ENCODE measurements around the gene GJB2.

Gene GJB2

GRCh38 chr13:20231839-20232555, 39.3 kb upstream of the GJB2 start, which contains the start of gene GJB6:
GJB6 (minus strand) TSS chr13:20232319; CDS start chr13:20223480, 8,839 bp downstream.
- H3K9ac ChIP-seq (ENCODE audit: low read length), result no peak within 1 kb of the TSS
- H3K27me3 ChIP-seq (ENCODE audit: control insufficient read depth in 1 of 2, insufficient read depth in 1 of 2, low read length in 2 of 2), result peaks cover 62 to 79% of the 10 kb centered on the region in 2 experiments
- H2BK12ac ChIP-seq (ENCODE audit: low read length in 2 of 2), result no peak within 1 kb of the TSS
- no peak within 1 kb of the TSS for H4K91ac ChIP-seq (ENCODE audit: low read length)
- H4K8ac ChIP-seq (ENCODE audit: low read length), result no peak within 1 kb of the TSS
- peak within 1 kb of the TSS; percentile 84 for H3K4me2 ChIP-seq (ENCODE audit: low read length, poor library complexity, severe bottlenecking)
- peaks cover 18% of the 10 kb centered on the region for H3K4me1 ChIP-seq (ENCODE audit: control insufficient read depth, insufficient read depth, low read depth, low read length)
- H3K4ac ChIP-seq (ENCODE audit: low read depth in 1 of 2, low read length in 2 of 2), result no peak within 1 kb of the TSS
- H2BK15ac ChIP-seq (ENCODE audit: low read depth, poor library complexity, severe bottlenecking), result no peak within 1 kb of the TSS
- H3K23ac ChIP-seq (ENCODE audit: low read length in 2 of 2), result no peak within 1 kb of the TSS
- H3K4me3 ChIP-seq (ENCODE audit: insufficient read depth in 1 of 2, low read depth in 1 of 2, low read length in 2 of 2), result peak within 1 kb of the TSS in 1 of 2 experiments; percentile 34
- no peak within 1 kb of the TSS for H3K27ac ChIP-seq (ENCODE audit: low read length, poor library complexity, severe bottlenecking)
- H2AFZ ChIP-seq (ENCODE audit: low read depth, low read length), result peak within 1 kb of the TSS; percentile 11
- no peak within 1 kb of the TSS for H3K18ac ChIP-seq (ENCODE audit: low read depth in 1 of 2, low read length in 2 of 2)
- 2% methylated on average over 73 of the region's 85 CpGs for WGBS
- DNase-seq, result no peak
- H2BK5ac ChIP-seq (ENCODE audit: low read depth, low read length, poor library complexity, severe bottlenecking), result no peak within 1 kb of the TSS
- H3K9me3 ChIP-seq (ENCODE audit: control insufficient read depth, low read length), result no peaks in the 10 kb centered on the region
- H3K14ac ChIP-seq (ENCODE audit: low read length in 2 of 2), result peak within 1 kb of the TSS in 1 of 2 experiments; percentile 57
- no peaks in the 10 kb centered on the region for H3K79me1 ChIP-seq (replicated peaks; ENCODE audit: low read length, poor library complexity, severe bottlenecking)
- no peak within 1 kb of the TSS for H2AK5ac ChIP-seq (ENCODE audit: low read length, severe bottlenecking)
- H2BK120ac ChIP-seq (ENCODE audit: low read depth, low read length), result no peak within 1 kb of the TSS
- H3K36me3 ChIP-seq (ENCODE audit: control insufficient read depth in 1 of 2, insufficient read depth in 2 of 2, low read depth in 1 of 2, low read length in 2 of 2), result no peaks in the 10 kb centered on the region

- Histone ChIP-seq H3K4me2 (ENCODE audit: low read length, poor library complexity, severe bottlenecking) (peak overlapping the region; percentile 84), H3K27ac (ENCODE audit: low read length, poor library complexity, severe bottlenecking) (no peak overlapping the region), H2BK5ac (ENCODE audit: low read depth, low read length, poor library complexity, severe bottlenecking) (no peak overlapping the region), H2AFZ (ENCODE audit: low read depth, low read length) (no peak overlapping the region), H2AK5ac (ENCODE audit: low read length, severe bottlenecking) (no peak overlapping the region), H3K18ac (ENCODE audit: low read depth in 1 of 2, low read length in 2 of 2) (no peak overlapping the region), H2BK15ac (ENCODE audit: low read depth, poor library complexity, severe bottlenecking) (no peak overlapping the region), H3K27me3 (ENCODE audit: control insufficient read depth in 1 of 2, insufficient read depth in 1 of 2, low read length in 2 of 2) (peaks cover 64 to 83% of the 10 kb centered on the region in 2 experiments), H3K4me3 (ENCODE audit: insufficient read depth in 1 of 2, low read depth in 1 of 2, low read length in 2 of 2) (peak overlapping the region in 1 of 2 experiments; percentile 34), H3K4ac (ENCODE audit: low read depth in 1 of 2, low read length in 2 of 2) (no peak overlapping the region), H2BK12ac (ENCODE audit: low read length in 2 of 2) (no peak overlapping the region), H3K14ac (ENCODE audit: low read length in 2 of 2) (no peak overlapping the region), H3K9ac (ENCODE audit: low read length) (no peak overlapping the region), H3K4me1 (ENCODE audit: control insufficient read depth, insufficient read depth, low read depth, low read length) (peaks cover 18% of the 10 kb centered on the region), H2BK120ac (ENCODE audit: low read depth, low read length) (no peak overlapping the region), H3K79me1 (replicated peaks; ENCODE audit: low read length, poor library complexity, severe bottlenecking) (no peaks in the 10 kb centered on the region), H4K8ac (ENCODE audit: low read length) (no peak overlapping the region), H3K36me3 (ENCODE audit: control insufficient read depth in 1 of 2, insufficient read depth in 2 of 2, low read depth in 1 of 2, low read length in 2 of 2) (no peaks in the 10 kb centered on the region), H3K23ac (ENCODE audit: low read length in 2 of 2) (no peak overlapping the region), H4K91ac (ENCODE audit: low read length) (no peak overlapping the region), H3K9me3 (ENCODE audit: control insufficient read depth, low read length) (no peaks in the 10 kb centered on the region)
- WGBS, result 15% methylated on average over 29 of the region's 30 CpGs
- DNase-seq, result no peak
Measured at GRCh38 chr13:20230913-20231838, 38.4 kb upstream of the GJB2 start.

GRCh38 chr13:20227730-20228129, 35.0 kb upstream of the GJB2 start:
- Histone ChIP-seq H3K23ac (ENCODE audit: low read length in 2 of 2) (no peak overlapping the region), H2BK12ac (ENCODE audit: low read length in 2 of 2) (no peak overlapping the region), H3K14ac (ENCODE audit: low read length in 2 of 2) (no peak overlapping the region), H3K79me1 (replicated peaks; ENCODE audit: low read length, poor library complexity, severe bottlenecking) (no peaks in the 10 kb centered on the region), H3K9me3 (ENCODE audit: control insufficient read depth, low read length) (no peaks in the 10 kb centered on the region), H4K8ac (ENCODE audit: low read length) (no peak overlapping the region), H3K4me3 (ENCODE audit: insufficient read depth in 1 of 2, low read depth in 1 of 2, low read length in 2 of 2) (no peak overlapping the region), H2BK15ac (ENCODE audit: low read depth, poor library complexity, severe bottlenecking) (no peak overlapping the region), H3K4me1 (ENCODE audit: control insufficient read depth, insufficient read depth, low read depth, low read length) (peaks cover 18% of the 10 kb centered on the region), H2BK5ac (ENCODE audit: low read depth, low read length, poor library complexity, severe bottlenecking) (no peak overlapping the region), H3K4ac (ENCODE audit: low read depth in 1 of 2, low read length in 2 of 2) (no peak overlapping the region), H3K27me3 (ENCODE audit: control insufficient read depth in 1 of 2, insufficient read depth in 1 of 2, low read length in 2 of 2) (peaks cover 43 to 87% of the 10 kb centered on the region in 2 experiments), H3K36me3 (ENCODE audit: control insufficient read depth in 1 of 2, insufficient read depth in 2 of 2, low read depth in 1 of 2, low read length in 2 of 2) (no peaks in the 10 kb centered on the region), H2AFZ (ENCODE audit: low read depth, low read length) (no peak overlapping the region), H3K4me2 (ENCODE audit: low read length, poor library complexity, severe bottlenecking) (no peak overlapping the region), H3K27ac (ENCODE audit: low read length, poor library complexity, severe bottlenecking) (no peak overlapping the region), H2BK120ac (ENCODE audit: low read depth, low read length) (no peak overlapping the region), H3K18ac (ENCODE audit: low read depth in 1 of 2, low read length in 2 of 2) (no peak overlapping the region), H2AK5ac (ENCODE audit: low read length, severe bottlenecking) (no peak overlapping the region), H4K91ac (ENCODE audit: low read length) (no peak overlapping the region), H3K9ac (ENCODE audit: low read length) (no peak overlapping the region)
- no peak for DNase-seq
- WGBS, result 70% methylated on average over 4 of the region's 6 CpGs

- no peak overlapping the region for H3K4ac ChIP-seq (ENCODE audit: low read depth in 1 of 2, low read length in 2 of 2)
- H3K14ac ChIP-seq (ENCODE audit: low read length in 2 of 2), result no peak overlapping the region
- H2BK5ac ChIP-seq (ENCODE audit: low read depth, low read length, poor library complexity, severe bottlenecking), result no peak overlapping the region
- H3K27me3 ChIP-seq (ENCODE audit: control insufficient read depth in 1 of 2, insufficient read depth in 1 of 2, low read length in 2 of 2), result peaks cover 38 to 86% of the 10 kb centered on the region in 2 experiments
- H3K9me3 ChIP-seq (ENCODE audit: control insufficient read depth, low read length), result no peaks in the 10 kb centered on the region
- H2BK120ac ChIP-seq (ENCODE audit: low read depth, low read length), result no peak overlapping the region
- no peak overlapping the region for H2AFZ ChIP-seq (ENCODE audit: low read depth, low read length)
- no peak overlapping the region for H3K4me3 ChIP-seq (ENCODE audit: insufficient read depth in 1 of 2, low read depth in 1 of 2, low read length in 2 of 2)
- no peak overlapping the region for H2AK5ac ChIP-seq (ENCODE audit: low read length, severe bottlenecking)
- H3K27ac ChIP-seq (ENCODE audit: low read length, poor library complexity, severe bottlenecking), result no peak overlapping the region
- no peak overlapping the region for H2BK15ac ChIP-seq (ENCODE audit: low read depth, poor library complexity, severe bottlenecking)
- H3K4me2 ChIP-seq (ENCODE audit: low read length, poor library complexity, severe bottlenecking), result no peak overlapping the region
- no peak overlapping the region for H3K23ac ChIP-seq (ENCODE audit: low read length in 2 of 2)
- peaks cover 14% of the 10 kb centered on the region for H3K4me1 ChIP-seq (ENCODE audit: control insufficient read depth, insufficient read depth, low read depth, low read length)
- DNase-seq, result no peak
- 85% methylated on average over 8 of the region's 8 CpGs for WGBS
- no peak overlapping the region for H2BK12ac ChIP-seq (ENCODE audit: low read length in 2 of 2)
- H3K36me3 ChIP-seq (ENCODE audit: control insufficient read depth in 1 of 2, insufficient read depth in 2 of 2, low read depth in 1 of 2, low read length in 2 of 2), result no peaks in the 10 kb centered on the region
- H4K91ac ChIP-seq (ENCODE audit: low read length), result no peak overlapping the region
- H3K79me1 ChIP-seq (replicated peaks; ENCODE audit: low read length, poor library complexity, severe bottlenecking), result no peaks in the 10 kb centered on the region
- no peak overlapping the region for H3K9ac ChIP-seq (ENCODE audit: low read length)
- H4K8ac ChIP-seq (ENCODE audit: low read length), result no peak overlapping the region
- no peak overlapping the region for H3K18ac ChIP-seq (ENCODE audit: low read depth in 1 of 2, low read length in 2 of 2)
Measured at GRCh38 chr13:20227288-20227687, 34.5 kb upstream of the GJB2 start.
